Adrenal gland (tissue), 12 donors: ENCODE measurements around the gene SERPING1. TPM values are rescaled to one million over a fixed set of nuclear protein-coding genes. Genes with fewer than 3 reads are reported as not detected.

Source experiments
- DNase-seq, 7 donors: peaks; one replicate each; pipeline ENCODE4 v3.0.0-alpha.2; 2019 to 2020
- H3K27ac ChIP-seq, 5 donors: fragments of 200-600 bp; sonication (generic) in 4 of 5; 1 replicate in 3 of 5; 2 replicates in 2 of 5; pipeline versions ENCODE4 v1.5.1 to v1.8.0; 2016 to 2020; ENCODE audit warnings: mild to moderate bottlenecking in 1 of 5
- H3K27me3 ChIP-seq: fragments of 200-600 bp; 2 replicates; pipeline ENCODE4 v1.8.0; 2021
- H3K36me3 ChIP-seq, 2 donors: fragments of 200-600 bp; replicated peaks in 1 of 2; 1 replicate in 1 of 2; 2 replicates in 1 of 2; pipeline versions ENCODE4 v1.5.1 to v1.8.0; 2018 to 2022
- H3K4me1 ChIP-seq, 2 donors: fragments of 200-600 bp; replicated peaks in 1 of 2; 1 replicate in 1 of 2; 2 replicates in 1 of 2; pipeline versions ENCODE4 v1.5.1 to v1.8.0; 2018 to 2021
- H3K4me3 ChIP-seq, 4 donors: fragments of 200-600 bp; sonication (generic) in 3 of 4; one replicate each; pipeline ENCODE4 v1.5.1; 2016 to 2018
- H3K9me3 ChIP-seq, 3 donors: fragments of 200-600 bp; sonication (generic) in 1 of 3; replicated peaks in 1 of 3; 1 replicate in 2 of 3; 2 replicates in 1 of 3; pipeline versions ENCODE4 v1.5.1 to v1.8.0; 2016 to 2021
- CTCF ChIP-seq, 6 experiments: fragments of 450-650 bp in 4 of 6; fragments of 200-600 bp in 2 of 6; sonication (generic) in 1 of 6; IDR thresholded peaks; 1 replicate in 5 of 6; 2 replicates in 1 of 6; pipeline versions ENCODE4 v1.5.1 to v1.8.0; 2016 to 2021; ENCODE audit warnings: antibody characterized with exemption in 6 of 6, mild to moderate bottlenecking in 2 of 6, moderate library complexity in 1 of 6
- POLR2A ChIP-seq, 2 donors: fragments of 450-650 bp; IDR thresholded peaks; one replicate each; pipeline ENCODE4 v1.6.1; 2017; ENCODE audit warnings: antibody characterized with exemption in 2 of 2, mild to moderate bottlenecking in 2 of 2, moderate library complexity in 1 of 2
- WGBS, 4 donors: extraction: QIAGEN DNeasy Blood & Tissue Kit in 2 of 4; methylation state at CpG; one replicate each; pipeline versions ENCODE4 v1.1.5 to v1.1.7; 2013 to 2017; 5-methylcytosine and 5-hydroxymethylcytosine counted together
- intact Hi-C, 2 donors: fragments of 100-400 bp; cut with DNase I; formaldehyde crosslinking; loops; one replicate each; pipeline versions ENCODE4 v1.14.1 to v1.15.0; 2022 to 2023
- polyA plus RNA-seq, 3 donors: library from polyadenylated mRNA; stranded (reverse); fragments of 200-250 nt in 2 of 3; fragments of 350-450 nt in 1 of 3; fragmentation: Illumina TruSeq in 1 of 3; extraction: RNeasy Lipid Tissue Mini Kit (QIAGEN cat#74804) in 1 of 3; gene quantifications; one replicate each; pipeline ENCODE4 v1.2.3, GENCODE V29; 2013 to 2014
- total RNA-seq, 9 donors: library from RNA; depleted of rRNA in 4 of 9; stranded (reverse); fragments of >200 nt in 4 of 9; fragments of 120-200 nt in 1 of 9; fragmentation: NEBNext Ultra II Directional in 1 of 9; extraction: Animal tissue kit (Norgen Biotek cat#: 25700) in 1 of 9; gene quantifications; one replicate each; pipeline versions ENCODE4 v1.1.0 to v1.2.4, GENCODE V29; 2013 to 2023
- donor health status: healthy with polysubstance abuse.
- donor health status: Bipolar disorder and iron deficiency.
- donor health status: DM: yes; HTN: yes; CAD: no.
- donor health status: DM: no; HTN: no; CAD: no.
- donor health status: DM: no; HTN: no; CAD: no.
- donor health status: DM: yes; HTN: yes; CAD: no.

Gene SERPING1
- total and polyA plus RNA-seq, 12 donors = 7.0 to 423 (median 163) TPM

- Histone ChIP-seq H3K27ac (peak overlapping the region in 1 of 5 donors; percentile 73), H3K36me3 (no peaks in the 10 kb centered on the region)
- TF ChIP-seq CTCF (IDR thresholded peaks at IDR 0.05) (no peak), POLR2A (IDR thresholded peaks at IDR 0.05) (no peak)
Measured at GRCh38 chr11:57639321-57640067, 42.0 kb downstream of the SERPING1 start.

GRCh38 chr11:57640068-57640800 is 42.7 kb downstream of the SERPING1 start:
- DNase-seq = no peak
- Histone ChIP-seq H3K9me3 (no peaks in the 10 kb centered on the region), H3K4me1 (peaks cover 4 to 8% of the 10 kb centered on the region in 2 donors), H3K27me3 (no peaks in the 10 kb centered on the region), H3K36me3 (no peaks in the 10 kb centered on the region), H3K4me3 (no peak overlapping the region), H3K27ac (peak overlapping the region in 1 of 5 donors; percentile 73)
- TF ChIP-seq POLR2A (IDR thresholded peaks at IDR 0.05) (no peak), CTCF (IDR thresholded peaks at IDR 0.05) (no peak)
- WGBS, 4 donors = 66 to 80% (median 69%) methylated on average over 5 to 9 of the region's 9 CpGs
- intact Hi-C loops = loop anchor here (5.0 to 10.0 kb wide), 6 partner anchors 45 to 295 kb away; partner anchors contain the start of genes RTN4RL2 (in 1 of the 2), SERPING1 (in 1 of the 2) and UBE2L6 (in 1 of the 2)

More at GRCh38 chr11:57639321-57640067, 42.0 kb downstream of the SERPING1 start:
- H3K4me3 ChIP-seq = peak overlapping the region in 1 of 4 donors; percentile 75
- no peak for DNase-seq
- intact Hi-C loops = loop anchor here (5.0 to 10.0 kb wide), 6 partner anchors 45 to 295 kb away; partner anchors contain the start of genes RTN4RL2 (in 1 of the 2), SERPING1 (in 1 of the 2) and UBE2L6 (in 1 of the 2)
- no peaks in the 10 kb centered on the region for H3K9me3 ChIP-seq
- WGBS, 4 donors = 30 to 32% (median 31%) methylated on average over 10 to 15 of the region's 15 CpGs
- peaks cover 2 to 4% of the 10 kb centered on the region in 2 donors for H3K4me1 ChIP-seq
- H3K27me3 ChIP-seq = no peaks in the 10 kb centered on the region

- Histone ChIP-seq H3K4me3 (no peak overlapping the region), H3K36me3 (no peaks in the 10 kb centered on the region), H3K9me3 (no peaks in the 10 kb centered on the region), H3K4me1 (peaks cover 4 to 10% of the 10 kb centered on the region in 2 donors), H3K27me3 (no peaks in the 10 kb centered on the region), H3K27ac (no peak overlapping the region)
- intact Hi-C loops = loop anchor here (5.0 to 10.0 kb wide), 6 partner anchors 46 to 296 kb away; partner anchors contain the start of genes RTN4RL2 (in 1 of the 2), SERPING1 (in 1 of the 2) and UBE2L6 (in 1 of the 2)
- DNase-seq = peak in 2 of 7 donors; percentile 25 to 33
- WGBS, 4 donors = 62 to 71% (median 64%) methylated on average over 7 of the region's 7 CpGs
- no peak for TF ChIP-seq POLR2A (IDR thresholded peaks at IDR 0.05)
- peak; percentile 19 to 53 (median 48) for TF ChIP-seq CTCF (IDR thresholded peaks at IDR 0.05)
Measured at GRCh38 chr11:57641011-57641807, 43.7 kb downstream of the SERPING1 start.
